Urinary bladder (tissue), 4 donors: Measurements from ENCODE around the gene ENPP7. TPM values are rescaled to one million over a fixed set of nuclear protein-coding genes. Genes with fewer than 3 reads are reported as not detected.

ENCODE experiments used
- DNase-seq: peaks from one replicate; pipeline ENCODE4 v3.0.0-alpha.2; 2015; ENCODE audit errors: extremely low spot score
- H3K27ac ChIP-seq: one replicate; pipeline ENCODE4 v1.5.1; 2013; ENCODE audit warnings: low read depth, mild to moderate bottlenecking, moderate library complexity
- H3K36me3 ChIP-seq: one replicate; pipeline ENCODE4 v1.6.1; 2013; ENCODE audit warnings: mild to moderate bottlenecking, moderate library complexity; ENCODE audit not compliant: insufficient read depth
- H3K4me1 ChIP-seq: one replicate; pipeline ENCODE4 v1.6.1; 2013; ENCODE audit warnings: mild to moderate bottlenecking, moderate library complexity; ENCODE audit not compliant: insufficient read depth
- H3K4me3 ChIP-seq: one replicate; pipeline ENCODE4 v1.5.1; 2013; ENCODE audit warnings: low read depth, low read length
- WGBS: extraction: QIAGEN DNeasy Blood & Tissue Kit; methylation state at CpG from one replicate; pipeline ENCODE4 v1.1.7; 2013; 5-methylcytosine and 5-hydroxymethylcytosine counted together
- polyA plus RNA-seq: library from polyadenylated mRNA; stranded (reverse); fragments of 200-250 nt; gene quantifications from one replicate; pipeline ENCODE4 v1.2.3, GENCODE V29; 2013
- small RNA-seq: library from RNA; depleted of rRNA; stranded (forward); fragments of <200 nt; gene quantifications from one replicate; pipeline ENCODE3, GENCODE V24; 2014
- total RNA-seq: library from RNA; depleted of rRNA; stranded (reverse); fragments of >200 nt; gene quantifications from one replicate; pipeline ENCODE4 v1.2.3, GENCODE V29; 2014
- donor health status: healthy with polysubstance abuse.
- donor health status: healthy.

The ENPP7 gene
- total and polyA plus RNA-seq, 2 donors, result not detected

- peaks cover 2% of the 10 kb centered on the region for H3K4me1 ChIP-seq
- WGBS, result 76% methylated on average over 5 of the region's 5 CpGs
- no peak overlapping the region for H3K4me3 ChIP-seq
- no peak for DNase-seq
- no peaks in the 10 kb centered on the region for H3K36me3 ChIP-seq
- H3K27ac ChIP-seq, result no peak overlapping the region
Observed at GRCh38 chr17:79788455-79788854, 57.7 kb downstream of the ENPP7 start.

GRCh38 chr17:79788989-79789942 lies 58.5 kb downstream of the ENPP7 start:
- no peaks in the 10 kb centered on the region for H3K36me3 ChIP-seq
- no peak for DNase-seq
- no peak overlapping the region for H3K27ac ChIP-seq
- H3K4me3 ChIP-seq, result no peak overlapping the region
- H3K4me1 ChIP-seq, result peaks cover 2% of the 10 kb centered on the region
- WGBS, result 24% methylated on average over 52 of the region's 52 CpGs

GRCh38 chr17:79789943-79790804 lies 59.4 kb downstream of the ENPP7 start:
- H3K4me1 ChIP-seq, result peaks cover 2% of the 10 kb centered on the region
- no peaks in the 10 kb centered on the region for H3K36me3 ChIP-seq
- DNase-seq, result no peak
- no peak overlapping the region for H3K4me3 ChIP-seq
- no peak overlapping the region for H3K27ac ChIP-seq
- WGBS, result 6% methylated on average over 74 of the region's 74 CpGs

- no peak overlapping the region for H3K27ac ChIP-seq
- DNase-seq, result no peak
- peaks cover 2% of the 10 kb centered on the region for H3K4me1 ChIP-seq
- no peaks in the 10 kb centered on the region for H3K36me3 ChIP-seq
- H3K4me3 ChIP-seq, result no peak overlapping the region
- 7% methylated on average over 68 of the region's 68 CpGs for WGBS
Observed at GRCh38 chr17:79790805-79791734, 60.3 kb downstream of the ENPP7 start.

- H3K4me3 ChIP-seq, result no peak overlapping the region
- no peak for DNase-seq
- peaks cover 2% of the 10 kb centered on the region for H3K4me1 ChIP-seq
- H3K27ac ChIP-seq, result no peak overlapping the region
- H3K36me3 ChIP-seq, result no peaks in the 10 kb centered on the region
- WGBS, result 8% methylated on average over 26 of the region's 26 CpGs
Observed at GRCh38 chr17:79791735-79792161, 61.0 kb downstream of the ENPP7 start.

Small RNA genes within 50 kb of the gene (small RNA-seq; reads per million reads assigned to genes)
- not detected for gene MIR4739

Other genes with a start within 250 kb of the ENPP7 start
- 1.1 TPM for gene RBFOX3, start 119.9 kb upstream of the ENPP7 start, total RNA-seq
- gene RBFOX3, start 119.9 kb upstream of the ENPP7 start, polyA plus RNA-seq, result 151 TPM
- 7.0 TPM for gene CBX2, start 47.2 kb downstream of the ENPP7 start, total RNA-seq
- 3.1 TPM for gene CBX2, start 47.2 kb downstream of the ENPP7 start, polyA plus RNA-seq
- 4.4 TPM for gene CBX8, start 66.1 kb downstream of the ENPP7 start, total RNA-seq
- gene CBX8, start 66.1 kb downstream of the ENPP7 start, polyA plus RNA-seq, result 3.6 TPM
- gene CBX4, start 108.5 kb downstream of the ENPP7 start, total RNA-seq, result 8.2 TPM
- 14.7 TPM for gene CBX4, start 108.5 kb downstream of the ENPP7 start, polyA plus RNA-seq